Endodermal cell (in vitro differentiated cells): ENCODE measurements around the gene CNOT6. TPM values are rescaled to one million over a fixed set of nuclear protein-coding genes. Genes with fewer than 3 reads are reported as not detected.

Experiments used
- DNase-seq: peaks from one replicate; pipeline ENCODE4 v3.0.0-alpha.2; 2017
- H3K27ac ChIP-seq: 2 replicates; pipeline ENCODE4 v1.5.1; 2013; ENCODE audit warnings: mild to moderate bottlenecking, low read depth, low read length, moderate library complexity
- H3K27me3 ChIP-seq: 2 replicates; pipeline ENCODE4 v1.6.1; 2013; ENCODE audit warnings: mild to moderate bottlenecking, low read length, moderate library complexity; ENCODE audit not compliant: insufficient read depth, control insufficient read depth, poor library complexity, severe bottlenecking
- H3K36me3 ChIP-seq: 2 replicates; pipeline ENCODE4 v1.7.0; 2013; ENCODE audit warnings: mild to moderate bottlenecking, low read length, moderate library complexity; ENCODE audit not compliant: control insufficient read depth, insufficient read depth
- H3K4me1 ChIP-seq: one replicate; pipeline ENCODE4 v1.7.0; 2013; ENCODE audit warnings: low read length; ENCODE audit not compliant: control insufficient read depth, insufficient read depth
- H3K4me3 ChIP-seq: 2 replicates; pipeline ENCODE4 v1.5.1; 2013; ENCODE audit warnings: mild to moderate bottlenecking, low read length, moderate library complexity
- H3K9ac ChIP-seq: 2 replicates; pipeline ENCODE4 v1.6.1; 2013; ENCODE audit warnings: mild to moderate bottlenecking, low read length, moderate library complexity; ENCODE audit not compliant: poor library complexity, severe bottlenecking; ENCODE audit errors: extremely low read depth
- H3K9me3 ChIP-seq: 2 replicates; pipeline ENCODE4 v1.6.1; 2013; ENCODE audit warnings: mild to moderate bottlenecking, low read length, moderate library complexity; ENCODE audit not compliant: control insufficient read depth
- H3K27ac Mint-ChIP-seq: 2 replicates; pipeline ENCODE4 v1.8.0; 2020; ENCODE audit warnings: mixed read lengths
- H3K27me3 Mint-ChIP-seq: 2 replicates; pipeline ENCODE4 v1.8.0; 2021; ENCODE audit warnings: mild to moderate bottlenecking, mixed read lengths; ENCODE audit not compliant: insufficient read depth
- H3K36me3 Mint-ChIP-seq: 2 replicates; pipeline ENCODE4 v1.8.0; 2020; ENCODE audit warnings: low read depth, mixed read lengths
- H3K4me1 Mint-ChIP-seq: 2 replicates; pipeline ENCODE4 v1.8.0; 2020; ENCODE audit warnings: mixed read lengths
- H3K4me3 Mint-ChIP-seq: 2 replicates; pipeline ENCODE4 v1.8.0; 2020; ENCODE audit warnings: mild to moderate bottlenecking, moderate library complexity, mixed read lengths
- H3K9me3 Mint-ChIP-seq: 2 replicates; pipeline ENCODE4 v1.8.0; 2020; ENCODE audit warnings: mild to moderate bottlenecking, mixed read lengths
- WGBS, 2 experiments: methylation state at CpG; one replicate each; pipeline versions ENCODE4 v1.1.5 to v1.1.7; 2013; ENCODE audit warnings: missing lambda C conversion rate in 2 of 2, mixed read lengths in 1 of 2; ENCODE audit not compliant: insufficient coverage in 1 of 2, insufficient read length in 1 of 2; 5-methylcytosine and 5-hydroxymethylcytosine counted together
- total RNA-seq, 2 donors: library from RNA; stranded (reverse); fragmentation: NEBNext Ultra II Directional in 1 of 2; extraction: Animal tissue kit (Norgen Biotek cat#: 25700) in 1 of 2; gene quantifications; 2 replicates in 1 of 2; 3 replicates in 1 of 2; pipeline ENCODE4 v1.2.1, GENCODE V29; 2021
- TF ChIP-seq, protein P1 (sequence below): fragments of 200-600 bp; sonication (generic); conservative IDR thresholded peaks from 2 replicates; pipeline ENCODE4 v1.5.0; 2021; ENCODE audit warnings: antibody characterized with exemption, mild to moderate bottlenecking

Gene CNOT6
- total RNA-seq, 2 donors from 2014 or later, result 40.4 to 42.9 TPM

DNA sequence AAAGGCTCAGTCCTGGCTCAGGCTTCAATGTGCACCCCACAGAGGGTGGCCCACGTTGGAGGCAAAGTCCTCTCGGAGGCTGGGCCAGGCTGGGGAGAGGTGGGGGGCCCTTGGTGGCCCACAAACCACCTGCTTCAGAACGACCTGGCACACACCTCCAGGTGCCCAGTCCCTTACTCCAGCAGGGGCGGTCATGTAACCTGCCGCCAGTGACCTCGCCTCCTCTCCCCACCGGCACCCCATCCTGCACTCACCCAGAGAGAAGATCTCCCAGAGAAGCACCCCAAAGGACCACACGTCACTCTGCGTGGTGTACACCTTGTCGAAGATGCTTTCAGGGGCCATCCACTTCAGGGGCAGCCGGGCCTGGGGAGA, 119.6 kb downstream of the CNOT6 start:
- H3K4me1 ChIP-seq, result no peaks in the 10 kb centered on the region
- TF ChIP-seq, protein P1, sequence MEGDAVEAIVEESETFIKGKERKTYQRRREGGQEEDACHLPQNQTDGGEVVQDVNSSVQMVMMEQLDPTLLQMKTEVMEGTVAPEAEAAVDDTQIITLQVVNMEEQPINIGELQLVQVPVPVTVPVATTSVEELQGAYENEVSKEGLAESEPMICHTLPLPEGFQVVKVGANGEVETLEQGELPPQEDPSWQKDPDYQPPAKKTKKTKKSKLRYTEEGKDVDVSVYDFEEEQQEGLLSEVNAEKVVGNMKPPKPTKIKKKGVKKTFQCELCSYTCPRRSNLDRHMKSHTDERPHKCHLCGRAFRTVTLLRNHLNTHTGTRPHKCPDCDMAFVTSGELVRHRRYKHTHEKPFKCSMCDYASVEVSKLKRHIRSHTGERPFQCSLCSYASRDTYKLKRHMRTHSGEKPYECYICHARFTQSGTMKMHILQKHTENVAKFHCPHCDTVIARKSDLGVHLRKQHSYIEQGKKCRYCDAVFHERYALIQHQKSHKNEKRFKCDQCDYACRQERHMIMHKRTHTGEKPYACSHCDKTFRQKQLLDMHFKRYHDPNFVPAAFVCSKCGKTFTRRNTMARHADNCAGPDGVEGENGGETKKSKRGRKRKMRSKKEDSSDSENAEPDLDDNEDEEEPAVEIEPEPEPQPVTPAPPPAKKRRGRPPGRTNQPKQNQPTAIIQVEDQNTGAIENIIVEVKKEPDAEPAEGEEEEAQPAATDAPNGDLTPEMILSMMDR, result no peak
- no peak overlapping the region for H3K4me3 Mint-ChIP-seq
- H3K27ac ChIP-seq, result no peak overlapping the region
- 88 to 98% methylated on average over 6 to 11 of the region's 11 CpGs for WGBS, 2 experiments
- no peaks in the 10 kb centered on the region for H3K9me3 Mint-ChIP-seq
- no peaks in the 10 kb centered on the region for H3K36me3 ChIP-seq
- no peak for DNase-seq
- no peaks in the 10 kb centered on the region for H3K9me3 ChIP-seq
- no peaks in the 10 kb centered on the region for H3K36me3 Mint-ChIP-seq
- H3K4me1 Mint-ChIP-seq, result peaks cover 3% of the 10 kb centered on the region
- H3K27me3 Mint-ChIP-seq, result peaks cover 14% of the 10 kb centered on the region
- no peak overlapping the region for H3K9ac ChIP-seq
- no peak overlapping the region for H3K4me3 ChIP-seq
- H3K27me3 ChIP-seq, result peaks cover 7% of the 10 kb centered on the region
- no peak overlapping the region for H3K27ac Mint-ChIP-seq

DNA sequence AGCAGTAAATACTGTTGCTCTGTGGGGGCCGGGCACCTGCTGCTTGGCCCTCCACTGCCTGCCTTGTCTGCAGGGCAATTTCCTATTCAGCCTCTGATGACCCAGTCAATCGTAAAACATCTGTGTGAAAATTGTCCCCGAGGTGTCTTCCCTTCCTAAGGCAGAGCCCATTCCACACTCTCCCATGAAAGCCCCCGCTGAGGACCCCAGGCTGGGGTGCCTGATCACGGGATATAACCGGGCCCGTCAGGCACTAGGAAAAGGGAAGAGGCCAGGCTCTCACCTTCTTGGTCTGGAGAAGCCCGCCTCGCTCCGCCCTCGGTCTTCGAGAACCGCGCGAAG, 124.3 kb downstream of the CNOT6 start:
- Mint-ChIP-seq H3K4me1 (peaks cover 3% of the 10 kb centered on the region), H3K9me3 (no peaks in the 10 kb centered on the region), H3K27ac (no peak overlapping the region), H3K4me3 (peak overlapping the region; percentile 60), H3K27me3 (peaks cover 30% of the 10 kb centered on the region), H3K36me3 (no peaks in the 10 kb centered on the region)
- 19 to 23% methylated on average over 6 to 15 of the region's 15 CpGs for WGBS, 2 experiments
- H3K9me3 ChIP-seq, result no peaks in the 10 kb centered on the region
- no peaks in the 10 kb centered on the region for H3K36me3 ChIP-seq
- no peaks in the 10 kb centered on the region for H3K4me1 ChIP-seq
- H3K27me3 ChIP-seq, result peaks cover 7% of the 10 kb centered on the region
- peak overlapping the region; percentile 34 for H3K9ac ChIP-seq
- H3K27ac ChIP-seq, result no peak overlapping the region
- TF ChIP-seq, protein P1, result no peak
- DNase-seq, result no peak
- peak overlapping the region; percentile 79 for H3K4me3 ChIP-seq

DNA sequence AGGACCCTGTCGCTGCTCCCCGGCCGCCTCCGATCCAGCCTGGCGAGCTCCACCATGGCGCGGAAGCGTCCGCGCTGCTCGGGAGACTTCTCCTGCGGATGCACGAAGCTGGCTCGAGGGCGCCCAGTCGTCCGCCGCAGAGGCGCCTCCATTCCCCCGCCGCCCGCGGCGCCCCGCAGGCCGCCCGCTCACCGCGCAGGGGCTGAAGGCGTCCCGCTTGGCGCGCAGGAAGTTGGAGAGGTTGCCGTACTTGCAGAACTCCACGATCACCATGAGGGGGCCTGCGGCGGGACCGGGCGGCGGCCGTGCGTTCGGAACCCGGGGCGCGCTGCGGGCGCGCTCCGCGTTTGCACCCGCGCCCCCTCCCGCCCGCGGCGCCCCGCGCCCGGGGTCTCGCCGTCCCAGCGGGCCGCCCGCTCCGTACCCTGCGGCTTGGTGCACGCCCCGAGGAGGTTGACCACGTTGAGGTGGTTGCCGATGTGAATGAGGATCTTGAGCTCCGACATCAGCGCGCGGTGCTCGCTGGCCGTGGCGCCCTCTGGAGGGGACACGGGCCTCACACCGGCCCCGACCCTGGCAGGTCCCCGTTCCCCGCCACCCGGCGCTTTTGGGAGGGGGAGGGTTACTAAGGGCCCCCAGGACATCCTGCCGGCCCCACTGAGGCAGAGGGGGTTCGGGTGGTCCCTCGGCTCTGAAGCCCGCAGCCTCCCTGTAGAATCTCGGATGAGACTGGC, 124.8 kb downstream of the CNOT6 start:
- no peaks in the 10 kb centered on the region for H3K9me3 Mint-ChIP-seq
- Histone ChIP-seq H3K4me1 (no peaks in the 10 kb centered on the region), H3K36me3 (no peaks in the 10 kb centered on the region), H3K9me3 (no peaks in the 10 kb centered on the region), H3K4me3 (peak overlapping the region; percentile 79), H3K27me3 (peaks cover 7% of the 10 kb centered on the region), H3K27ac (no peak overlapping the region), H3K9ac (peak overlapping the region; percentile 34)
- 4% methylated on average over 39 to 90 of the region's 90 CpGs for WGBS, 2 experiments
- peaks cover 3% of the 10 kb centered on the region for H3K4me1 Mint-ChIP-seq
- TF ChIP-seq, protein P1, result peak; percentile 82
- peak; percentile 91 for DNase-seq
- no peaks in the 10 kb centered on the region for H3K36me3 Mint-ChIP-seq
- peak overlapping the region; percentile 60 for H3K4me3 Mint-ChIP-seq
- no peak overlapping the region for H3K27ac Mint-ChIP-seq
- H3K27me3 Mint-ChIP-seq, result peaks cover 30% of the 10 kb centered on the region
